ENCODE measurements around the gene RNF43. TPM values are rescaled to one million over a fixed set of nuclear protein-coding genes. Genes with fewer than 3 reads are reported as not detected.

The RNF43 gene
- total and polyA plus RNA-seq, 2 of the 13 experiments (the other 11 are each of a cell fraction or from before 2014, with no cell fraction given) = 31.0 to 53.4 TPM

DNA sequence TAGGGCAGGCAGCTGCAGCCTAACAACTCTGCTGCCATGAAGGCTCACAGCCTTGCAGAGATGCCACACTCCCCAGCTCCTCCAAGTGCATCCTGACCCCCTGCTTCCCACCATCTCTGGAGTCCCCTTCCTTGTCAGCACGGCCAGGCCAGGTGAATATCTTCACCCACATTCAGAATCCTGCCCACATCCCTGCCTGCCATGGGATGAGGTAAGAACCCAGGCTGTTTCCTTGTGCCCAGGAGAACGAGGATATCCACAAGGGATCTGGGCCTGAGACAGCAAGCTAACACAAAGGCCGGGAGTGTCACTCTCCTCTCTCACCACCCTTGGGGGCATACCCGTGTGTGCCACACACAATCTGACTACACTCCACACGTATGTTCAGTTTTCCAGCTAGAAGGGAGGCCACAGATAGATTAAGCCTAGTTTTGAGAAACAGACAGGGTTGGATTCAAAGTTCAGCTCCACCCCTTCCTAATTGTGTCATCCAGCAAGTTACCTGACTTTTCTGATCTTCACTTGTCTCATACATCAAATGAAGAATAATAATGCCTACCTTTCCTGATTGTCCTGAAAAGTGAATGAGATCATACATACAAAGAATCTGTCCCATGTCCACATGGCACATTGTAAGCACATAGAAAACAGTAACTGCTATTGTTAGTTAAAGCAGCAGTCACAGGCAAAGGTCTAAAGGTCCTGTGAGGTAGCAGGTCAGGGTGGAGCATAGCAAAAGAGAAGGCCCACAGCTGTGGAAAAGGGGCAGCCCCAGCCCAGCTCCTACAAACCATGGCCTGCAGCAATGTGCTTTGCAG lies 47.9 kb downstream of the RNF43 start (continued):
- TF ChIP-seq, protein P1, sequence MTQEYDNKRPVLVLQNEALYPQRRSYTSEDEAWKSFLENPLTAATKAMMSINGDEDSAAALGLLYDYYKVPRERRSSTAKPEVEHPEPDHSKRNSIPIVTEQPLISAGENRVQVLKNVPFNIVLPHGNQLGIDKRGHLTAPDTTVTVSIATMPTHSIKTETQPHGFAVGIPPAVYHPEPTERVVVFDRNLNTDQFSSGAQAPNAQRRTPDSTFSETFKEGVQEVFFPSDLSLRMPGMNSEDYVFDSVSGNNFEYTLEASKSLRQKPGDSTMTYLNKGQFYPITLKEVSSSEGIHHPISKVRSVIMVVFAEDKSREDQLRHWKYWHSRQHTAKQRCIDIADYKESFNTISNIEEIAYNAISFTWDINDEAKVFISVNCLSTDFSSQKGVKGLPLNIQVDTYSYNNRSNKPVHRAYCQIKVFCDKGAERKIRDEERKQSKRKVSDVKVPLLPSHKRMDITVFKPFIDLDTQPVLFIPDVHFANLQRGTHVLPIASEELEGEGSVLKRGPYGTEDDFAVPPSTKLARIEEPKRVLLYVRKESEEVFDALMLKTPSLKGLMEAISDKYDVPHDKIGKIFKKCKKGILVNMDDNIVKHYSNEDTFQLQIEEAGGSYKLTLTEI (CRISPR knock-in tag; conservative IDR thresholded peaks at IDR 0.05) = no peak
- TF ChIP-seq CREB3 (CRISPR knock-in tag; IDR thresholded peaks at IDR 0.05) (no peak), GMEB1 (CRISPR knock-in tag; IDR thresholded peaks at IDR 0.05; ENCODE audit: borderline replicate concordance) (peak; percentile 58; the same call in 1 of the 2 replicates), SP4 (CRISPR knock-in tag; IDR thresholded peaks at IDR 0.05) (peak; percentile 61), ZNF619 (CRISPR knock-in tag; IDR thresholded peaks at IDR 0.05) (no peak)
- TF ChIP-seq, protein P2, sequence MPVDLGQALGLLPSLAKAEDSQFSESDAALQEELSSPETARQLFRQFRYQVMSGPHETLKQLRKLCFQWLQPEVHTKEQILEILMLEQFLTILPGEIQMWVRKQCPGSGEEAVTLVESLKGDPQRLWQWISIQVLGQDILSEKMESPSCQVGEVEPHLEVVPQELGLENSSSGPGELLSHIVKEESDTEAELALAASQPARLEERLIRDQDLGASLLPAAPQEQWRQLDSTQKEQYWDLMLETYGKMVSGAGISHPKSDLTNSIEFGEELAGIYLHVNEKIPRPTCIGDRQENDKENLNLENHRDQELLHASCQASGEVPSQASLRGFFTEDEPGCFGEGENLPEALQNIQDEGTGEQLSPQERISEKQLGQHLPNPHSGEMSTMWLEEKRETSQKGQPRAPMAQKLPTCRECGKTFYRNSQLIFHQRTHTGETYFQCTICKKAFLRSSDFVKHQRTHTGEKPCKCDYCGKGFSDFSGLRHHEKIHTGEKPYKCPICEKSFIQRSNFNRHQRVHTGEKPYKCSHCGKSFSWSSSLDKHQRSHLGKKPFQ (CRISPR knock-in tag; IDR thresholded peaks at IDR 0.05; ENCODE audit: insufficient replicate concordance) = peak; percentile 38
- TF ChIP-seq, protein P3, sequence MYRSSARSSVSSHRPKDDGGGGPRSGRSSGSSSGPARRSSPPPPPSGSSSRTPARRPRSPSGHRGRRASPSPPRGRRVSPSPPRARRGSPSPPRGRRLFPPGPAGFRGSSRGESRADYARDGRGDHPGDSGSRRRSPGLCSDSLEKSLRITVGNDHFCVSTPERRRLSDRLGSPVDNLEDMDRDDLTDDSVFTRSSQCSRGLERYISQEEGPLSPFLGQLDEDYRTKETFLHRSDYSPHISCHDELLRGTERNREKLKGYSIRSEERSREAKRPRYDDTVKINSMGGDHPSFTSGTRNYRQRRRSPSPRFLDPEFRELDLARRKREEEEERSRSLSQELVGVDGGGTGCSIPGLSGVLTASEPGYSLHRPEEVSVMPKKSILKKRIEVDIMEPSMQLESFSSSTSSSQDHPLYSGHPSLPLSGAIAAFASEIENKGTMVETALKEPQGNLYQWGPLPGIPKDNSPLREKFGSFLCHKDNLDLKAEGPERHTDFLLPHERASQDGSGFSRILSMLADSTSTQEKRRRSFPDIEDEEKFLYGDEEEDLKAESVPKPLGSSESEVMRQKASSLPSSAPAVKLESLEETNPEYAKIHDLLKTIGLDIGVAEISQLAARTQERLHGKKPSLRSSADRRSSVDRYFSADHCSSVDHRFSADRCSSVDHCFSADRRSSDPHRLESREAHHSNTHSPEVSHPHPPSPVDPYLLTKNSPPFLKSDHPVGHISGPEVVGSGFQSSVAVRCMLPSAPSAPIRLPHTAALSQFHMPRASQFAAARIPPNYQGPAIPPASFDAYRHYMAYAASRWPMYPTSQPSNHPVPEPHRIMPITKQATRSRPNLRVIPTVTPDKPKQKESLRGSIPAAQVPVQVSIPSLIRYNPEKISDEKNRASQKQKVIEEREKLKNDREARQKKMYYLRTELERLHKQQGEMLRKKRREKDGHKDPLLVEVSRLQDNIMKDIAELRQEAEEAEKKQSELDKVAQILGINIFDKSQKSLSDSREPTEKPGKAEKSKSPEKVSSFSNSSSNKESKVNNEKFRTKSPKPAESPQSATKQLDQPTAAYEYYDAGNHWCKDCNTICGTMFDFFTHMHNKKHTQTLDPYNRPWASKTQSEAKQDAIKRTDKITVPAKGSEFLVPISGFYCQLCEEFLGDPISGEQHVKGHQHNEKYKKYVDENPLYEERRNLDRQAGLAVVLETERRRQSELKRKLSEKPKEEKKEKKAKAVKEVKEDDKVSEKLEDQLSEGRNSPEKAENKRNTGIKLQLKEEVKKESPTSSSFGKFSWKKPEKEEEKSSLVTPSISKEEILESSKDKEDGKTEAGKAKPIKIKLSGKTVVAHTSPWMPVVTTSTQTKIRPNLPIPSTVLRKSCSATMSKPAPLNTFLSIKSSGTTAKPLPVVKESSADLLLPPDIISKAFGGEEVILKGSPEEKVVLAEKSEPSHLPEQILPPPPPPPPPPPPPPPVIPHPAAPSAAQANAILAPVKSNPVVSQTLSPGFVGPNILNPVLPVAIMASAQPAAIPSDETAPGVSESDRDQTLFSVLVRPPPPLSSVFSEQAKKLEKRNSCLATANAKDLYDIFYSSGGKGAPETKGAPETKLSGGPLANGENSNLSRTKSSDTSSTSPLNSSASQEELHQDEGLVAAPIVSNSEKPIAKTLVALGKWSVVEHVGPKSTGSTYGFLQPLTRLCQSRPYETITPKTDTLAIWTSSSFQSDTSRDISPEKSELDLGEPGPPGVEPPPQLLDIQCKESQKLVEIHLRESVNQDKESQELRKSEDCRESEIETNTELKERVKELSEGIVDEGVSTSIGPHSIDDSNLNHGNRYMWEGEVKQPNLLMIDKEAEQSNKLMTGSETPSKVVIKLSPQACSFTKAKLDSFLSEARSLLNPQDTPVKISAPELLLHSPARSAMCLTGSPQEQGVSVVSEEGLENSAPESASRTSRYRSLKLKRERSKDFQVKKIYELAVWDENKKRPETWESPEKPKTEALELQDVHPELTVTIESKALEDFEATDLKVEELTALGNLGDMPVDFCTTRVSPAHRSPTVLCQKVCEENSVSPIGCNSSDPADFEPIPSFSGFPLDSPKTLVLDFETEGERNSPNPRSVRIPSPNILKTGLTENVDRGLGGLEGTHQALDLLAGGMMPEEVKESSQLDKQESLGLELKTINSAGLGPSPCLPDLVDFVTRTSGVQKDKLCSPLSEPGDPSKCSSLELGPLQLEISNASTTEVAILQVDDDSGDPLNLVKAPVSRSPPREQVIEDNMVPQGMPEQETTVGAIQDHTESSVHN (CRISPR knock-in tag; IDR thresholded peaks at IDR 0.05) = 0 out of 2 replicates have a peak, but pooled peaks have one; percentile 67
- TF ChIP-seq, protein P4, sequence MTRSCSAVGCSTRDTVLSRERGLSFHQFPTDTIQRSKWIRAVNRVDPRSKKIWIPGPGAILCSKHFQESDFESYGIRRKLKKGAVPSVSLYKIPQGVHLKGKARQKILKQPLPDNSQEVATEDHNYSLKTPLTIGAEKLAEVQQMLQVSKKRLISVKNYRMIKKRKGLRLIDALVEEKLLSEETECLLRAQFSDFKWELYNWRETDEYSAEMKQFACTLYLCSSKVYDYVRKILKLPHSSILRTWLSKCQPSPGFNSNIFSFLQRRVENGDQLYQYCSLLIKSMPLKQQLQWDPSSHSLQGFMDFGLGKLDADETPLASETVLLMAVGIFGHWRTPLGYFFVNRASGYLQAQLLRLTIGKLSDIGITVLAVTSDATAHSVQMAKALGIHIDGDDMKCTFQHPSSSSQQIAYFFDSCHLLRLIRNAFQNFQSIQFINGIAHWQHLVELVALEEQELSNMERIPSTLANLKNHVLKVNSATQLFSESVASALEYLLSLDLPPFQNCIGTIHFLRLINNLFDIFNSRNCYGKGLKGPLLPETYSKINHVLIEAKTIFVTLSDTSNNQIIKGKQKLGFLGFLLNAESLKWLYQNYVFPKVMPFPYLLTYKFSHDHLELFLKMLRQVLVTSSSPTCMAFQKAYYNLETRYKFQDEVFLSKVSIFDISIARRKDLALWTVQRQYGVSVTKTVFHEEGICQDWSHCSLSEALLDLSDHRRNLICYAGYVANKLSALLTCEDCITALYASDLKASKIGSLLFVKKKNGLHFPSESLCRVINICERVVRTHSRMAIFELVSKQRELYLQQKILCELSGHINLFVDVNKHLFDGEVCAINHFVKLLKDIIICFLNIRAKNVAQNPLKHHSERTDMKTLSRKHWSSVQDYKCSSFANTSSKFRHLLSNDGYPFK (CRISPR knock-in tag; IDR thresholded peaks at IDR 0.05; ENCODE audit: borderline replicate concordance) = no peak; the same call in 1 of the 2 replicates
